ENCODE data around the gene CTSV. TPM values are rescaled to one million over a fixed set of nuclear protein-coding genes. Genes with fewer than 3 reads are reported as not detected.
"Not testable (repeated sequence)": the region's sequence is repeated elsewhere in the genome, so short reads cannot be mapped to it uniquely, and the experiment has no call there.

CTSV gene
- total RNA-seq, 1 experiment from 2014 or later: 82.2 TPM

GRCh38 chr9:96984887-96985286 lies 54.1 kb downstream of the CTSV start:
- H3K27ac Mint-ChIP-seq: peak overlapping the region in 1 of 3 experiments; percentile 59; a peak in 1 of 7 replicates
- H3K27me3 Mint-ChIP-seq (ENCODE audit: low read depth): not testable (repeated sequence)

GRCh38 chr9:96984139-96984538 lies 54.8 kb downstream of the CTSV start:
- not testable (repeated sequence) for H2BK12ac ChIP-seq (ENCODE audit: insufficient read length, low read depth, low read length); DNase-seq; H3K23me2 ChIP-seq (ENCODE audit: insufficient read length, low read depth, low read length, poor library complexity, severe bottlenecking); H2BK5ac ChIP-seq (ENCODE audit: insufficient read length, low read length); H3K18ac ChIP-seq (ENCODE audit: insufficient read length, low read depth, low read length); H3K9me3 Mint-ChIP-seq; H4K20me1 ChIP-seq (ENCODE audit: control insufficient read depth, insufficient read depth, insufficient read length); H2BK15ac ChIP-seq (ENCODE audit: low read depth, low read length); H3K36me3 Mint-ChIP-seq (ENCODE audit: insufficient read depth in 1 of 3, low read depth in 3 of 3); H4K8ac ChIP-seq (replicated peaks; ENCODE audit: insufficient read length, low read depth, low read length); H2BK120ac ChIP-seq (ENCODE audit: low read depth, low read length, poor library complexity, severe bottlenecking); H3K56ac ChIP-seq (ENCODE audit: insufficient read length, low read depth, low read length); H3K4me2 ChIP-seq (ENCODE audit: insufficient read depth, insufficient read length, low read length); H2BK20ac ChIP-seq (ENCODE audit: low read depth, low read length, poor library complexity, severe bottlenecking); H3K79me1 ChIP-seq (ENCODE audit: insufficient read depth, low read depth, low read length, poor library complexity, severe bottlenecking); H3K27me3 ChIP-seq (ENCODE audit: insufficient read depth, low read length); H3K4me3 Mint-ChIP-seq; H3K9ac ChIP-seq (ENCODE audit: extremely low read depth, insufficient read length, low read length); H3K9me3 ChIP-seq (ENCODE audit: control insufficient read depth, low read depth, low read length); H4K91ac ChIP-seq (ENCODE audit: insufficient read length, low read depth, low read length); H2AFZ ChIP-seq (ENCODE audit: low read length); H3T11ph ChIP-seq (ENCODE audit: low read length); H4K5ac ChIP-seq (ENCODE audit: insufficient read length, low read depth, low read length); H3K27ac ChIP-seq (ENCODE audit: insufficient read length, low read depth, low read length); H3K27me3 Mint-ChIP-seq (ENCODE audit: low read depth); H3K79me2 ChIP-seq (ENCODE audit: insufficient read depth, low read length); H3K4me1 ChIP-seq (ENCODE audit: insufficient read depth, low read length); H3K23ac ChIP-seq (ENCODE audit: insufficient read length, low read depth, low read length); H3K4ac ChIP-seq (ENCODE audit: low read depth, low read length); H2AK5ac ChIP-seq (ENCODE audit: insufficient read length, low read length); H3K14ac ChIP-seq (ENCODE audit: insufficient read depth, low read length)
- H3K27ac Mint-ChIP-seq: peak overlapping the region in 1 of 3 experiments; percentile 47; a peak in 2 of 7 replicates
- no CpG with 5 or more reads among the region's 3 CpGs for WGBS (ENCODE audit: extremely low coverage, insufficient read length, low lambda C conversion rate)
- peaks cover 14 to 17% of the 10 kb centered on the region in 2 experiments for H3K4me1 Mint-ChIP-seq

More at GRCh38 chr9:96984887-96985286, 54.1 kb downstream of the CTSV start:
- no CpG with 5 or more reads among the region's 2 CpGs for WGBS (ENCODE audit: extremely low coverage, insufficient read length, low lambda C conversion rate)
- H3K27me3 ChIP-seq (ENCODE audit: insufficient read depth, low read length); H4K20me1 ChIP-seq (ENCODE audit: control insufficient read depth, insufficient read depth, insufficient read length); H2AK5ac ChIP-seq (ENCODE audit: insufficient read length, low read length); H3K4me1 ChIP-seq (ENCODE audit: insufficient read depth, low read length); H4K91ac ChIP-seq (ENCODE audit: insufficient read length, low read depth, low read length); H3K79me1 ChIP-seq (ENCODE audit: insufficient read depth, low read depth, low read length, poor library complexity, severe bottlenecking); H3K56ac ChIP-seq (ENCODE audit: insufficient read length, low read depth, low read length); H2BK15ac ChIP-seq (ENCODE audit: low read depth, low read length); H3K36me3 Mint-ChIP-seq (ENCODE audit: insufficient read depth in 1 of 3, low read depth in 3 of 3); H2BK20ac ChIP-seq (ENCODE audit: low read depth, low read length, poor library complexity, severe bottlenecking); H3K14ac ChIP-seq (ENCODE audit: insufficient read depth, low read length); H2BK120ac ChIP-seq (ENCODE audit: low read depth, low read length, poor library complexity, severe bottlenecking); H2BK5ac ChIP-seq (ENCODE audit: insufficient read length, low read length); H4K5ac ChIP-seq (ENCODE audit: insufficient read length, low read depth, low read length); H2BK12ac ChIP-seq (ENCODE audit: insufficient read length, low read depth, low read length); H3K4me2 ChIP-seq (ENCODE audit: insufficient read depth, insufficient read length, low read length); H3K23me2 ChIP-seq (ENCODE audit: insufficient read length, low read depth, low read length, poor library complexity, severe bottlenecking); H3K18ac ChIP-seq (ENCODE audit: insufficient read length, low read depth, low read length); H3K9ac ChIP-seq (ENCODE audit: extremely low read depth, insufficient read length, low read length); H3K27ac ChIP-seq (ENCODE audit: insufficient read length, low read depth, low read length); H3K9me3 Mint-ChIP-seq; H4K8ac ChIP-seq (replicated peaks; ENCODE audit: insufficient read length, low read depth, low read length); H3K9me3 ChIP-seq (ENCODE audit: control insufficient read depth, low read depth, low read length); DNase-seq; H3K4ac ChIP-seq (ENCODE audit: low read depth, low read length); H3K23ac ChIP-seq (ENCODE audit: insufficient read length, low read depth, low read length); H3K4me3 Mint-ChIP-seq; H2AFZ ChIP-seq (ENCODE audit: low read length); H3T11ph ChIP-seq (ENCODE audit: low read length); H3K79me2 ChIP-seq (ENCODE audit: insufficient read depth, low read length): not testable (repeated sequence)
- H3K4me1 Mint-ChIP-seq: peaks cover 17 to 22% of the 10 kb centered on the region in 2 experiments

Data from H9 (cell line).